ENCODE results near the gene RYR2. TPM values are rescaled to one million over a fixed set of nuclear protein-coding genes. Genes with fewer than 3 reads are reported as not detected.
"Not testable (repeated sequence)": the region's sequence is repeated elsewhere in the genome, so short reads cannot be mapped to it uniquely, and the experiment has no call there.

The RYR2 gene
- polyA plus RNA-seq, 1 of the 3 experiments (the other 2 are of a cell fraction): under 0.01 TPM

- no peak overlapping the region for H2AFZ ChIP-seq (ENCODE audit: low read depth)
- CTCF ChIA-PET: no interaction called here
- no peak overlapping the region for H3K9ac ChIP-seq
- no peaks in the 10 kb centered on the region for H3K9me3 ChIP-seq
- no peak overlapping the region for H3K4me2 ChIP-seq
- H4K20me1 ChIP-seq (ENCODE audit: insufficient read depth): no peaks in the 10 kb centered on the region
- DNase-seq: no peak
- no peak overlapping the region for H3K4me3 ChIP-seq (ENCODE audit: low read depth in 2 of 2, low read length in 1 of 2)
- POLR2A ChIA-PET: no interaction called here
- no peaks in the 10 kb centered on the region for H3K36me3 ChIP-seq (replicated peaks in 1 of 2; ENCODE audit: control insufficient read depth in 1 of 2, insufficient read depth in 2 of 2, low read length in 1 of 2)
- peaks cover 3% of the 10 kb centered on the region; the same call in 1 of the 2 replicates for H3K9me2 ChIP-seq
- H3K4me1 ChIP-seq (ENCODE audit: control insufficient read depth in 1 of 2, insufficient read depth in 2 of 2, low read depth in 1 of 2, low read length in 1 of 2): no peaks in the 10 kb centered on the region; a peak in 1 of 4 replicates
- TF ChIP-seq GATA2 (CRISPR knock-in tag; IDR thresholded peaks at IDR 0.05): no peak
- TF ChIP-seq ZBTB33 (IDR thresholded peaks at IDR 0.05; ENCODE audit: borderline replicate concordance, low read depth): no peak
- no peak for TF ChIP-seq USF2 (IDR thresholded peaks at IDR 0.05; ENCODE audit: borderline replicate concordance, low read depth, low read length)
- no peak for TF ChIP-seq MAX (IDR thresholded peaks at IDR 0.05; ENCODE audit: low read depth)
- TF ChIP-seq REST (IDR thresholded peaks at IDR 0.05; ENCODE audit: low read depth, low read length): no peak
- no peak for TF ChIP-seq JUND (IDR thresholded peaks at IDR 0.05)
- H3K79me2 ChIP-seq (ENCODE audit: insufficient read depth): no peaks in the 10 kb centered on the region
- H3K27ac ChIP-seq (ENCODE audit: low read depth in 2 of 2, low read length in 1 of 2): no peak overlapping the region
- 17% methylated on average over 1 of the region's 1 CpG for WGBS (ENCODE audit: low lambda C conversion rate)
- H3F3A ChIP-seq (replicated peaks; ENCODE audit: insufficient read depth): no peaks in the 10 kb centered on the region
- H3K27me3 ChIP-seq (ENCODE audit: insufficient read depth): no peaks in the 10 kb centered on the region
Observed at GRCh38 chr1:237358555-237358954, 316.6 kb downstream of the RYR2 start.

- Histone ChIP-seq H3K79me2 (ENCODE audit: insufficient read depth) (no peaks in the 10 kb centered on the region), H4K20me1 (ENCODE audit: insufficient read depth) (no peaks in the 10 kb centered on the region), H2AFZ (ENCODE audit: low read depth) (no peak overlapping the region), H3K4me2 (no peak overlapping the region), H3K4me3 (ENCODE audit: low read depth in 2 of 2, low read length in 1 of 2) (no peak overlapping the region), H3K9ac (no peak overlapping the region), H3K36me3 (replicated peaks in 1 of 2; ENCODE audit: control insufficient read depth in 1 of 2, insufficient read depth in 2 of 2, low read length in 1 of 2) (no peaks in the 10 kb centered on the region), H3K9me2 (no peaks in the 10 kb centered on the region), H3F3A (replicated peaks; ENCODE audit: insufficient read depth) (no peaks in the 10 kb centered on the region), H3K4me1 (ENCODE audit: control insufficient read depth in 1 of 2, insufficient read depth in 2 of 2, low read depth in 1 of 2, low read length in 1 of 2) (peaks cover 0 to 2% of the 10 kb centered on the region in 2 experiments; a peak in 1 of 4 replicates), H3K27me3 (ENCODE audit: insufficient read depth) (no peaks in the 10 kb centered on the region), H3K27ac (ENCODE audit: low read depth in 2 of 2, low read length in 1 of 2) (no peak overlapping the region), H3K9me3 (no peaks in the 10 kb centered on the region; the same call in 1 of the 2 replicates)
- TF ChIP-seq SIN3A (IDR thresholded peaks at IDR 0.05; ENCODE audit: borderline replicate concordance, low read depth, low read length): no peak
- no peak for TF ChIP-seq GATA2 (CRISPR knock-in tag; IDR thresholded peaks at IDR 0.05)
- TF ChIP-seq SMC3 (IDR thresholded peaks at IDR 0.05; ENCODE audit: low read depth, low read length): no peak
- TF ChIP-seq TCF12 (IDR thresholded peaks at IDR 0.05): no peak
- TF ChIP-seq FOXJ3 (CRISPR knock-in tag; IDR thresholded peaks at IDR 0.05): no peak
- WGBS (ENCODE audit: low lambda C conversion rate): 47% methylated on average over 2 of the region's 2 CpGs
- ChIA-PET POLR2A (no interaction called here), CTCF (interaction anchor here (1.6 to 2.0 kb wide), 2 partner anchors 11 to 14 kb away, joined by 3 to 6 read pairs; no protein-coding TSS in a partner anchor)
- DNase-seq: no peak
Observed at GRCh38 chr1:237367758-237368157, 325.8 kb downstream of the RYR2 start.

- H3K4me3 ChIP-seq (ENCODE audit: low read depth in 2 of 2, low read length in 1 of 2); H3K9ac ChIP-seq; H2AFZ ChIP-seq (ENCODE audit: low read depth); H3K36me3 ChIP-seq (replicated peaks in 1 of 2; ENCODE audit: control insufficient read depth in 1 of 2, insufficient read depth in 2 of 2, low read length in 1 of 2); H3K27ac ChIP-seq (ENCODE audit: low read depth in 2 of 2, low read length in 1 of 2); POLR2A ChIA-PET; DNase-seq; H4K20me1 ChIP-seq (ENCODE audit: insufficient read depth); H3K4me2 ChIP-seq; H3K27me3 ChIP-seq (ENCODE audit: insufficient read depth); H3K79me2 ChIP-seq (ENCODE audit: insufficient read depth); H3F3A ChIP-seq (replicated peaks; ENCODE audit: insufficient read depth); H3K9me3 ChIP-seq; H3K9me2 ChIP-seq; H3K4me1 ChIP-seq (ENCODE audit: control insufficient read depth in 1 of 2, insufficient read depth in 2 of 2, low read depth in 1 of 2, low read length in 1 of 2): not testable (repeated sequence)
- CTCF ChIA-PET: interaction anchor here (0.6 kb wide), 1 partner anchor 31 kb away, joined by 3 read pairs; no protein-coding TSS in a partner anchor
- 31% methylated on average over 3 of the region's 3 CpGs for WGBS (ENCODE audit: low lambda C conversion rate)
Observed at GRCh38 chr1:237371477-237371876, 329.5 kb downstream of the RYR2 start.

Data from SK-N-SH (cell line).